OCI-LY7 (cell line): ENCODE data around the gene SELENOP. TPM values are rescaled to one million over a fixed set of nuclear protein-coding genes. Genes with fewer than 3 reads are reported as not detected.
A peak's percentile ranks its signal among the peaks of the same experiment; 100 is the strongest.

ENCODE experiments used
- Bru-seq: library from RNA; stranded (reverse); fragments of 400-500 nt; gene quantifications from one replicate; lab custom pipeline; 2021; lab: Mats Ljungman, UMichigan
- BruChase-seq, 2 experiments: library from RNA; stranded (reverse); fragments of 400-500 nt; gene quantifications; one replicate each; lab custom pipeline; 2021; lab: Mats Ljungman, UMichigan
- BruUV-seq: library from RNA; stranded (reverse); fragments of 400-500 nt; replicated peaks from 2 replicates; lab custom pipeline; 2021; lab: Mats Ljungman, UMichigan
- CTCF ChIA-PET: fragments of 300-600 bp; sonication (Branson Sonifier 250); formaldehyde crosslinking; loops from one replicate; lab custom pipeline; 2022; ENCODE audit warnings: antibody characterized with exemption; ENCODE audit not compliant: unreplicated experiment; lab: Charles Lee
- POLR2A ChIA-PET: fragments of 300-600 bp; sonication (Branson Sonifier 250); formaldehyde crosslinking; loops from one replicate; lab custom pipeline; 2022; ENCODE audit warnings: antibody characterized with exemption; lab: Charles Lee
- DNase-seq: peaks from one replicate; pipeline ENCODE4 v3.0.0-alpha.2; 2015; ENCODE audit warnings: low spot score
- H2AFZ ChIP-seq: fragments of 200-600 bp; sonication (generic), shearing (Covaris generic); 2 replicates; pipeline ENCODE4 v1.6.1; 2014; ENCODE audit warnings: mild to moderate bottlenecking, antibody characterized with exemption, low read length, moderate library complexity
- H3K27ac ChIP-seq: fragments of 200-600 bp; sonication (generic); 2 replicates; pipeline ENCODE4 v1.5.1; 2014; ENCODE audit warnings: mixed run types, low read depth, mild to moderate bottlenecking, moderate library complexity, low read length, inconsistent platforms; ENCODE audit not compliant: poor library complexity, severe bottlenecking
- H3K36me3 ChIP-seq: fragments of 200-600 bp; sonication (generic); 2 replicates; pipeline ENCODE4 v1.6.1; 2014; ENCODE audit warnings: mild to moderate bottlenecking, antibody characterized with exemption, low read length, moderate library complexity, mixed read lengths; ENCODE audit not compliant: insufficient read depth
- H3K4me1 ChIP-seq: fragments of 200-600 bp; sonication (generic); 2 replicates; pipeline ENCODE4 v1.5.1; 2014; ENCODE audit warnings: mild to moderate bottlenecking, low read length; ENCODE audit not compliant: insufficient read depth, poor library complexity, severe bottlenecking
- H3K4me2 ChIP-seq: fragments of 200-600 bp; sonication (generic); 2 replicates; pipeline ENCODE4 v1.6.1; 2014; ENCODE audit warnings: mild to moderate bottlenecking, low read length
- H3K4me3 ChIP-seq: fragments of 200-600 bp; sonication (generic); 2 replicates; pipeline ENCODE4 v1.5.1; 2014; ENCODE audit warnings: mild to moderate bottlenecking, low read depth, low read length; ENCODE audit not compliant: poor library complexity, severe bottlenecking
- H3K79me2 ChIP-seq: fragments of 200-600 bp; sonication (generic); 2 replicates; pipeline ENCODE4 v1.6.1; 2016; ENCODE audit warnings: low read depth, mild to moderate bottlenecking, low read length, moderate library complexity, mixed read lengths; ENCODE audit not compliant: insufficient read depth
- H3K9me2 ChIP-seq: fragments of 200-600 bp; sonication (generic); 2 replicates; pipeline ENCODE4 v1.6.1; 2016; ENCODE audit warnings: mild to moderate bottlenecking, low read length, mixed read lengths; ENCODE audit not compliant: insufficient read depth
- H3K9me3 ChIP-seq: fragments of 200-600 bp; sonication (generic); 2 replicates; pipeline ENCODE4 v1.6.1; 2014; ENCODE audit warnings: mild to moderate bottlenecking, mixed run types, low read length, mixed read lengths
- H4K20me1 ChIP-seq: fragments of 200-600 bp; sonication (generic); 2 replicates; pipeline ENCODE4 v1.6.1; 2014; ENCODE audit warnings: mild to moderate bottlenecking, antibody characterized with exemption, low read length, moderate library complexity, mixed read lengths; ENCODE audit not compliant: insufficient read depth
- EZH2phosphoT487 ChIP-seq: fragments of 200-600 bp; sonication (generic); IDR thresholded peaks from 2 replicates; pipeline ENCODE4 v1.6.1; 2018; ENCODE audit warnings: low read depth, borderline replicate concordance, mild to moderate bottlenecking, mixed run types, antibody characterized with exemption, low read length, moderate library complexity, mixed read lengths
- intact Hi-C: fragments of 100-400 bp; cut with micrococcal nuclease; formaldehyde crosslinking; loops from one replicate; pipeline ENCODE4 v1.10.0; 2022; ENCODE audit not compliant: unreplicated experiment
- long read RNA-seq: library from polyadenylated mRNA; stranded (forward); transcript quantifications from one replicate; pipeline ENCODE4 v2.0.0, GENCODE V29; 2022
- total RNA-seq, 2 experiments: library from RNA; depleted of rRNA in 1 of 2; stranded (reverse); fragments of >200 nt in 1 of 2; shearing (Covaris generic) in 1 of 2; gene quantifications; 2 replicates each; pipeline ENCODE4 v1.2.3, GENCODE V29; 2014 to 2022
- TF ChIP-seq, protein P1 (sequence below): fragments of 200-600 bp; sonication (generic); conservative IDR thresholded peaks from 2 replicates; pipeline ENCODE4 v1.5.1; 2014; ENCODE audit warnings: mild to moderate bottlenecking, antibody characterized with exemption, low read length, moderate library complexity, mixed read lengths

The SELENOP gene, protein sequence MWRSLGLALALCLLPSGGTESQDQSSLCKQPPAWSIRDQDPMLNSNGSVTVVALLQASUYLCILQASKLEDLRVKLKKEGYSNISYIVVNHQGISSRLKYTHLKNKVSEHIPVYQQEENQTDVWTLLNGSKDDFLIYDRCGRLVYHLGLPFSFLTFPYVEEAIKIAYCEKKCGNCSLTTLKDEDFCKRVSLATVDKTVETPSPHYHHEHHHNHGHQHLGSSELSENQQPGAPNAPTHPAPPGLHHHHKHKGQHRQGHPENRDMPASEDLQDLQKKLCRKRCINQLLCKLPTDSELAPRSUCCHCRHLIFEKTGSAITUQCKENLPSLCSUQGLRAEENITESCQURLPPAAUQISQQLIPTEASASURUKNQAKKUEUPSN
- total RNA-seq (2014; rRNA removed; shearing (Covaris generic)) (0.13 TPM in 1 of 2 replicates, not detected in the other), total RNA-seq (2022) (not detected in 2 replicates), Bru-seq, nascent RNA (percentile 12 among the genes with signal in this experiment), BruChase-seq, experiment 1, labeled RNA remaining after a 6-hour chase (percentile 9 among the genes with signal in this experiment), BruChase-seq, experiment 2, labeled RNA remaining after a 2-hour chase (percentile 10 among the genes with signal in this experiment)
- long read RNA-seq: 0 reads

DNA sequence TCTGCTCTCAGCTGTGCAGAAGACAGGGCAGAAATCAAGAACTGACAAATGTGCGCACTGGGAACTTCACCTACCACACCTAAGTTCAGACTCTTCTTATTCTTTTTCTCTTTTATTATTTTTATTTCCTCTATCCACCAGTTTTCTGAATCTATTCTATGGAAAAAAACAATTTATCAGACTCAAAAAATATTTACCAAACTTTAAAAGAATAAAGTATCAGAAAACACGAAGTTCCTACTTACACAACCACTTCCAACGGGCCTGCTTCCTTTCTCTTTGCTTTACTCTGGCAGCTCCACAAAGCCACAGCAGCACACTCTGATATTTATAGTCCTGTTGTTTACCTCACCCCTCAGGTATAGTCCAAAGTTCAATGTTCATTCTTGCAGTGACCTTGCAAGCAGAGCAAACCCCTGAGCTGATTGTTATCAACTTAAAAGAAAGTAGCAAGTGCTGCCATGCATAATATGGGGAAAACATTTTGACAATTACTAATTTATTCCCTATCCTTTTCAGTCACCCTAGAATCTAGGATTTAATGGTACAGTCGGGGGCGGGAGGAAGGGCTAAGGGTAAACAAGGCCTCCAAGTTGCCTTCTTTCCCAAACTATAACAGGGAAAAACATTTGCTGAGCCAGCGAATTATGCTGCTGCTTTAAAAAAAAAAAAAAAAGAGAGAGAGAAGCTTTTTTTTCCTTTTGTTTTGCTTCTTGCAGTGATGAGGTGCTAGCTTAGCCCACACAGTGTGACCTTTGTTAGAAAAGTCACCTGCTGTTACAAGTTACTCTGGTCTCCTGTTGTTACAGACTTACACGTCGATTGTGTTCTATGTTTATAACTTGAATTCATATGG lies at the start of gene SELENOP:
Gene SELENOP, minus strand, starts transcription at position 302 of the 856 bp plus-strand sequence. CDS start 3,539 bp downstream, outside the sequence.
- Histone ChIP-seq H3K9me2 (no peaks in the 10 kb centered on the region), H3K9me3 (no peaks in the 10 kb centered on the region), H4K20me1 (no peaks in the 10 kb centered on the region), H3K4me1 (no peaks in the 10 kb centered on the region), H3K79me2 (no peaks in the 10 kb centered on the region), H3K36me3 (no peaks in the 10 kb centered on the region), H3K27ac (no peak within 1 kb of the TSS), H3K4me2 (no peak within 1 kb of the TSS), H2AFZ (no peak within 1 kb of the TSS), H3K4me3 (no peak within 1 kb of the TSS)
- TF ChIP-seq, protein P1, sequence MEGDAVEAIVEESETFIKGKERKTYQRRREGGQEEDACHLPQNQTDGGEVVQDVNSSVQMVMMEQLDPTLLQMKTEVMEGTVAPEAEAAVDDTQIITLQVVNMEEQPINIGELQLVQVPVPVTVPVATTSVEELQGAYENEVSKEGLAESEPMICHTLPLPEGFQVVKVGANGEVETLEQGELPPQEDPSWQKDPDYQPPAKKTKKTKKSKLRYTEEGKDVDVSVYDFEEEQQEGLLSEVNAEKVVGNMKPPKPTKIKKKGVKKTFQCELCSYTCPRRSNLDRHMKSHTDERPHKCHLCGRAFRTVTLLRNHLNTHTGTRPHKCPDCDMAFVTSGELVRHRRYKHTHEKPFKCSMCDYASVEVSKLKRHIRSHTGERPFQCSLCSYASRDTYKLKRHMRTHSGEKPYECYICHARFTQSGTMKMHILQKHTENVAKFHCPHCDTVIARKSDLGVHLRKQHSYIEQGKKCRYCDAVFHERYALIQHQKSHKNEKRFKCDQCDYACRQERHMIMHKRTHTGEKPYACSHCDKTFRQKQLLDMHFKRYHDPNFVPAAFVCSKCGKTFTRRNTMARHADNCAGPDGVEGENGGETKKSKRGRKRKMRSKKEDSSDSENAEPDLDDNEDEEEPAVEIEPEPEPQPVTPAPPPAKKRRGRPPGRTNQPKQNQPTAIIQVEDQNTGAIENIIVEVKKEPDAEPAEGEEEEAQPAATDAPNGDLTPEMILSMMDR: no peak
- TF ChIP-seq EZH2phosphoT487: no peak
- intact Hi-C loops: no loop called here
- no peak for DNase-seq
- ChIA-PET POLR2A (interaction anchor here (0.6 kb wide), 1 partner anchor 957 kb away, joined by 3 read pairs; no protein-coding TSS in a partner anchor), CTCF (no interaction called here)
- BruUV-seq: no TSS peak

DNA sequence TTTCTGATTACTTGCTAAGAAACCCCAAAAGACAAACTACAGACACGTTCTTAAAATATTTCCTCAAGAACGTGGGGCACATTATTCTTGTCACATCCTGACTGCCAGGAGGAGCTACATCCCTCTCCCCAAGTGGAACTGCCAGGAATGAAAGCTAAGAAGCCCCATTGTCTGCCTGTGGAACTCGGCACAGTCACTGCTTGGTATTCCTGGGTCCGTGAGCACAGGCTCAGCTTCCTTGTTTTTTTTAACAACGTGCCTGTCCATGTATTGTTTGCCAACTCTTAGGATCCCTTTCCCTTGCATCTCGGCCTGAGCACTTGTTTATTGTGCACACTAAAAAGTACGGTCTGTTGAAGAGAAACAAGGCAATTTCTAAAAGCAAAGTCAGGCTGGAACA lies 47.0 kb upstream of the SELENOP start:
- H3K4me3 ChIP-seq: no peak overlapping the region
- no peak overlapping the region for H3K4me2 ChIP-seq
- no peaks in the 10 kb centered on the region for H3K9me2 ChIP-seq
- no peaks in the 10 kb centered on the region for H3K4me1 ChIP-seq
- no peaks in the 10 kb centered on the region for H3K79me2 ChIP-seq
- CTCF ChIA-PET: no interaction called here
- H3K27ac ChIP-seq: no peak overlapping the region
- no peak for DNase-seq
- no peaks in the 10 kb centered on the region for H4K20me1 ChIP-seq
- no peaks in the 10 kb centered on the region for H3K36me3 ChIP-seq
- BruUV-seq: no TSS peak
- no peaks in the 10 kb centered on the region for H3K9me3 ChIP-seq
- H2AFZ ChIP-seq: peak overlapping the region; percentile 61; the same call in 1 of the 2 replicates
- TF ChIP-seq EZH2phosphoT487: no peak
- TF ChIP-seq, protein P1: no peak
- POLR2A ChIA-PET: no interaction called here
- intact Hi-C loops: no loop called here
